ENCODE measurements around the gene SCMH1.
A peak's percentile ranks its signal among the peaks of the same experiment; 100 is the strongest.
"Not testable (repeated sequence)": the region's sequence is repeated elsewhere in the genome, so short reads cannot be mapped to it uniquely, and the experiment has no call there.

SCMH1 gene

DNA sequence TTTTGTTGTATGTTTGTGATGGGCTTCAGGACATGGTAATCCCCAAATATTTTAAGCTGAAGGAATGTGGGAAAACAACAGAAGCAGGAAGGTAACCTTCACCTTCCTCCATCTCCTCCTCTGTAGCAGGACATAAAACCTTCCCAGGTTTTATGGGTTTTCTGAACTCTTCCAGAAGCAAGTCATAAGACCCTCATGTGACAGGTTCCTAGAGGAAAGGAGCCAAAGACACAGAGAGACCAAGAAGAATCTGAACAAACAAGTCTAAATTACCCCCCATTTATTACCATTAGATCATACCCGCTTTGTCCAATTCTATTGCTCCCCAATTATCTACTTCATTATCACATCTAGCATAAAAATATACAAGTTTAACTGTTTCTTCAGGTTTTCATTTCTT, 28.8 kb downstream of the SCMH1 start:
- Mint-ChIP-seq H3K4me3 (no peak overlapping the region), H3K27ac (no peak overlapping the region), H3K36me3 (ENCODE audit: low read depth) (peaks cover 35% of the 10 kb centered on the region), H3K27me3 (no peaks in the 10 kb centered on the region), H3K9me3 (peaks cover 19% of the 10 kb centered on the region), H3K4me1 (peaks cover 5% of the 10 kb centered on the region)
- ATAC-seq (no peak), DNase-seq (no peak)

DNA sequence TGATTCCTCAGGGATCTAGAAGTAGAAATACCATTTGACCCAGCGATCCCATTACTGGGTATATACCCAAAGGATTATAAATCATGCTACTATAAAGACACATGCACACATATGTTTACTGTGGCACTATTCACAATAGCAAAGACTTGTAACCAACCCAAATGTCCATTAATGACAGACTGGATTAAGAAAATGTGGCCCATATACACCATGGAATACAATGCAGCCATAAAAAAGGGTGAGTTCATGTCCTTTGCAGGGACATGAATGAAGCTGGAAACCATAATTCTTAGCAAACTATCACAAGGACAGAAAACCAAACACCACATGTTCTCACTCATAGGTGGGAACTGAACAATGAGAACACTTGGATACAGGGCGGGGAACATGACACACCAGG, 30.5 kb downstream of the SCMH1 start:
- not testable (repeated sequence) for H3K4me1 Mint-ChIP-seq, ATAC-seq, H3K27me3 Mint-ChIP-seq, H3K4me3 Mint-ChIP-seq, DNase-seq, H3K9me3 Mint-ChIP-seq
- Mint-ChIP-seq H3K36me3 (ENCODE audit: low read depth) (peaks cover 26% of the 10 kb centered on the region), H3K27ac (peak overlapping the region; percentile 38)

DNA sequence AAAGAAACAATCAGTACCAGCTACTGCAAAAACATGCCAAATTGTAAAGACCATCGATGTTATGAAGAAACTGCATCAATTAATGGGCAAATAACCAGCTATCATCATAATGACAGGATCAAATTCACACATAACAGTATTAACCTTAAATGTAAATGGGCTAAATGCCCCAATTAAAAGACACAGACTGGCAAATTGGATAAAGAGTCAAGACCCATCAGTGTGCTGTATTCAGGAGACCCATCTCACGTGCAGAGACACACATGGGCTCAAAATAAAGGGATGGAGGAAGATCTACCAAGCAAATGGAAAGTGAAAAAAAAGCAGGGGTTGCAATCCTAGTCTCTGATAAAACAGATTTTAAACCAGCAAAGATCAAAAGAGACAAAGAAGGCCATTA, 35.1 kb downstream of the SCMH1 start:
- Mint-ChIP-seq H3K36me3 (ENCODE audit: low read depth) (peaks cover 43% of the 10 kb centered on the region), H3K9me3 (peaks cover 19% of the 10 kb centered on the region)
- not testable (repeated sequence) for DNase-seq, H3K4me1 Mint-ChIP-seq, H3K27me3 Mint-ChIP-seq, H3K27ac Mint-ChIP-seq, ATAC-seq, H3K4me3 Mint-ChIP-seq

DNA sequence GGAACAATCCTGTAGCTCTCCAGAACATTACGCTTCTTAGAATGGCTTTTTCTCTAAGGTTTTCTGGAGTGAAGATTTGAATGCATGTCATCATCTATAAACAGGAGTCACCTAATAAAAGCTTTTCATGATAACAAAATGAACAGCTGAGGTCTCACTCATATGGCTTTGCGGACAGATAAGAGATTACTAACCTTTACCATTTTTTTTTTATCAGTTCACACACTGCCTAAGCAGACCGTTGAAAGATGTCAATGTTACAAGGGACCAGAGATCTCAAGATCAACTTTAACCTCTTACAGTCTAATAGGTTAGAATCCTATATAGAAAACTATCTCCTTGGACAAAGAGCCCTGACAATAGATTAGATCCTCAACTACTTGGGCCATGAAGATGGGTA, 41.4 kb downstream of the SCMH1 start:
- DNase-seq: no peak
- peaks cover 3% of the 10 kb centered on the region for H3K4me1 Mint-ChIP-seq
- H3K4me3 Mint-ChIP-seq: no peak overlapping the region
- peaks cover 27% of the 10 kb centered on the region for H3K36me3 Mint-ChIP-seq (ENCODE audit: low read depth)
- ATAC-seq: no peak
- no peaks in the 10 kb centered on the region for H3K27me3 Mint-ChIP-seq
- no peak overlapping the region for H3K27ac Mint-ChIP-seq
- peaks cover 18% of the 10 kb centered on the region for H3K9me3 Mint-ChIP-seq

DNA sequence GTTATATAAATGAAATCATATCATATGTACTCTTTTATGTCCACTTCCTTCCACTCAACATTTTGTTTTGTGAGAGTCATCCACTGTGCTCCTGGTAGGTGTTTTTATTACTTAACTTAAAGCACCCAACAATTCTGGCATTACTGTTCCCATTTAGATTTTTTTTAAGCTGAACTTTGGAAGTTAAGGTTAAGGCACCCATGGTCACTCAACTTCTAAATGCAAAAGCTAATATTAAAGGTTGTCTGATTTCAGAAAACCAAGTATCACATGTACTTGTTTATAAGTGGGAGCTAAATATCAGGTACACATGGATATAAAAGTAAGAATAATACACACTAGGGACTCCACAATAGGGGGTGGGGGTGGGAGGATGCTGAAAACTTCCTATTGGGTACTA, 42.7 kb downstream of the SCMH1 start:
- peaks cover 16% of the 10 kb centered on the region for H3K9me3 Mint-ChIP-seq
- no peaks in the 10 kb centered on the region for H3K27me3 Mint-ChIP-seq
- H3K36me3 Mint-ChIP-seq (ENCODE audit: low read depth): peaks cover 23% of the 10 kb centered on the region
- ATAC-seq (no peak), DNase-seq (no peak)
- no peak overlapping the region for H3K27ac Mint-ChIP-seq
- no peak overlapping the region for H3K4me3 Mint-ChIP-seq
- peaks cover 3% of the 10 kb centered on the region for H3K4me1 Mint-ChIP-seq

DNA sequence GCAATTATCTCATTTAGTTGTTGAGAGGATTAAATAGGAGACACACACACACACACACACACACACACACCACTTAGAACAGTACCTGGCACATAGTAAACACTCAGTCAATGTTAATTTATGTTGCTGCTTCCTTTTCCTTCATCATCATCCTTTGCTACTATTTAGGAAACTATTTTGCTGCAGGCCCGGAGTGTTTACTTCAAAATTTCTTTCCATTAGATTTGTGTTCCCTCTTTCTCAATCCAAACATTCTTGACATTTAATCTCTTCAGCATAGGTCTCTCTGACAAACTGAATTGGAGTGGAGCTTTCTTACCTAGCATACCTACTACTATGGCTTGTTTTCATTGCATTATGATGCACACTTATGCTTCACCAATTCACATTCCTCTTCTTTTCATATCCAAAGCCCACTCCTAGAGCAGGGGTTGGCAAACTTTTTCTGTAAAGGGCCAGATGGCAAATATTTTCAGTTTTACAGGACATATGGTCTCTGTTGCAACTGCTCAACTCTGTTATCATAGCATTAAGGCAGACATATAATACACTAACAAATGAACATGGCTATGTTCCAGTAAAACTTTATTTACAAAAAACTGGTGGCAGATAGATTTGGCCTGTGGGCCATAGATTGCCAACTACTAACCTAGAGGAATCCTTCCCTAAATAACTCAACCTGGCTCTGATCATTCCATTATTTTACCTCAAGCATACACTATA, 49.5 kb downstream of the SCMH1 start:
- H3K4me1 Mint-ChIP-seq: peaks cover 3% of the 10 kb centered on the region
- no peak overlapping the region for H3K27ac Mint-ChIP-seq
- no peak overlapping the region for H3K4me3 Mint-ChIP-seq
- H3K9me3 Mint-ChIP-seq: peaks cover 9% of the 10 kb centered on the region
- no peak for ATAC-seq
- no peaks in the 10 kb centered on the region for H3K27me3 Mint-ChIP-seq
- no peak for DNase-seq
- peaks cover 10% of the 10 kb centered on the region for H3K36me3 Mint-ChIP-seq (ENCODE audit: low read depth)

DNA sequence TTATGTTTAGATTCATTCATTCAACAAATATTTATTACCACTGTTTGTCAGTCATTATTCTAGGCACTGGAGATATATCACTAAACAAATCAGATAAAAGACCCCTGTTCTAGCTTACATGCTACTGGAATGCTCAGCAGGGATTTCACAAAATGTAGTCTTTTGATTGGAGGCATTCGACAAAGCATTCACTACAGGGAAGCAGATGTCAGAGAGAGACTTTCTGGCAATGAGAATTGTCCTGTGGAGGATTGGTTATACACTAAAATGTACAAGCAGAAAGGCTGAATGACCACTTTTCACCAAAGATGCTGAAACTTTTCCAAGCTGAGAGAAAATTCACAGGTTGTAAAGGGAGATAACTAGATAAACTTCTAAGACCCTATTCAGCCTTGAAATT, 57.7 kb downstream of the SCMH1 start:
- Mint-ChIP-seq H3K27me3 (no peaks in the 10 kb centered on the region), H3K4me3 (no peak overlapping the region)

DNA sequence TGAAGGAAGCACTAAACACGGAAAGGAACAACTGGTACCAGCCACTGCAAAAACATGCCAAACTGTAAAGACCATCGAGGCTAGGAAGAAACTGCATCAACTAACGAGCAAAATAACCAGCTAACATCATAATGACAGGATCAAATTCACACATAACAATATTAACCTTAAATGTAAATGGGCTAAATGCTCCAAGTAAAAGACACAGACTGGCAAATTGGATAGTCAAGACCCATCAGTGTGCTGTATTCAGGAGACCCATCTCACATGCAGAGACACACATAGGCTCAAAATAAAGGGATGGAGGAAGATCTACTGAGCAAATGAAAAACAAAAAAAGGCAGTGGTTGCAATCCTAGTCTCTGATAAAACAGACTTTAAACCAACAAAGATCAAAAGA, 63.9 kb downstream of the SCMH1 start:
- ATAC-seq, DNase-seq, H3K4me3 Mint-ChIP-seq, H3K27me3 Mint-ChIP-seq, H3K27ac Mint-ChIP-seq, H3K4me1 Mint-ChIP-seq: not testable (repeated sequence)
- Mint-ChIP-seq H3K9me3 (peaks cover 11% of the 10 kb centered on the region), H3K36me3 (ENCODE audit: low read depth) (peaks cover 45% of the 10 kb centered on the region)

More for the DNA sequence above, 57.7 kb downstream of the SCMH1 start:
- peaks cover under 1% of the 10 kb centered on the region for H3K9me3 Mint-ChIP-seq
- H3K36me3 Mint-ChIP-seq (ENCODE audit: low read depth): peaks cover 30% of the 10 kb centered on the region
- ATAC-seq (no peak), DNase-seq (no peak)
- no peaks in the 10 kb centered on the region for H3K4me1 Mint-ChIP-seq
- H3K27ac Mint-ChIP-seq: no peak overlapping the region

DNA sequence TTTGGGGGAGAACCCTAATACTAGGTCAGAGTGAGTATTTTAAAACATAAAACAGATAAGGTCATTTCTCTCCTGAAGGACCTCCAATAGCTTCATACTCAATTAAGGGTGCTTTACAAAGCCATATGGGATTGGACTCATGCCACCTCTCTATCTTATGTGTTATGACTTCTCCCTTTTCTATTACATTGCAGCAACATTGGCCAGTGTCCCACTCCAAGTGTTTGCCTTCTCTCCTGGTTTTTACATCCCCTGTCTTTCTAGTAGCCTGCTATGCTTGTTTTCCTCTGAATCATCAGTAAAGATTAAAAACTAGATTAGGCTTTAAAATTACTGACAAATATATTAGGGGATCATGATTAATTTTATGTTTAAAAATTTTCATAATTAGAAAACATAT, 66.6 kb downstream of the SCMH1 start:
- peaks cover 34% of the 10 kb centered on the region for H3K36me3 Mint-ChIP-seq (ENCODE audit: low read depth)
- no peak for ATAC-seq
- no peak for DNase-seq
- H3K4me3 Mint-ChIP-seq: no peak overlapping the region
- peaks cover 11% of the 10 kb centered on the region for H3K9me3 Mint-ChIP-seq
- peaks cover 20% of the 10 kb centered on the region for H3K4me1 Mint-ChIP-seq
- H3K27me3 Mint-ChIP-seq: no peaks in the 10 kb centered on the region
- H3K27ac Mint-ChIP-seq: no peak overlapping the region

DNA sequence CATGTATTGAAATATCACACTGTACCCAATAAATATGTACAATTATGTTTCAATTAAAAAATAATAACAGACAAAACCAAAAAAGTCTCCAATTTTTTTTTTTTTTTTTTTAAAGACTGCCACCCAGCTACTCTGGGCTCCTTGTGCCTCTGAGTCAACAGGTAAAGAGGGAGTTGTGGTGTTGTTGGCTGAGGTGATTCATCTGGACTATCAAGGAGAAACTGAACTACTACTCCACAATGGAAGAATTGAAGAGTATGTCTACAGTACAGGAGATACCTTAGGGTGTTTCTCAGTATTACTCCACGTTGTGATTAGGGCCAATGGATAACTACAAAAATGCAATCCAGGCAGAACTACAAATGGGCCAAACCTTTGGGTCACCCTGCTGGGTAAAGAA, 67.9 kb downstream of the SCMH1 start:
- peak; percentile 92 for ATAC-seq
- no peak overlapping the region for H3K4me3 Mint-ChIP-seq
- H3K27ac Mint-ChIP-seq: no peak overlapping the region
- H3K27me3 Mint-ChIP-seq: no peaks in the 10 kb centered on the region
- peaks cover 8% of the 10 kb centered on the region for H3K9me3 Mint-ChIP-seq
- H3K4me1 Mint-ChIP-seq: peaks cover 20% of the 10 kb centered on the region
- peaks cover 36% of the 10 kb centered on the region for H3K36me3 Mint-ChIP-seq (ENCODE audit: low read depth)
- no peak for DNase-seq

DNA sequence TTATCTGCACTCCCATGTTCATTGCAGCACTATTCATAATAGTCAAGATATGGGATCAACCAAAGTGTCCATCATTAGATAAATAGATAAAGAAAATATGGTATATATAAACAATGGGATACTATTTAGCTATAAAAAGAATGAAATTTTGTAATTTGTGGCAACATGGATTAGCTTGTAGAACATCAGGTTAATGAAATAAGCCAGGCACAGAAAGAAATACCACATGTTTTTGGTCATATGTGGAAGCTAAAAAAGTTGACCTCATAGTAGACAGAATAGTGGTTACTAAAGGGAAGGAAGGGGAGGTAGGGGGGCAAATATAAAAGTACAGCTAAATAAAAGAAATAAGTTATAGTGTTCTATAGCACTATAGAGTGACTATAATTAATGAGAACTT, 68.5 kb downstream of the SCMH1 start:
- no peak overlapping the region for H3K27ac Mint-ChIP-seq
- peaks cover 20% of the 10 kb centered on the region for H3K4me1 Mint-ChIP-seq
- H3K4me3 Mint-ChIP-seq: no peak overlapping the region
- H3K27me3 Mint-ChIP-seq: no peaks in the 10 kb centered on the region
- no peak for DNase-seq
- H3K9me3 Mint-ChIP-seq: peaks cover 5% of the 10 kb centered on the region
- ATAC-seq: no peak
- peaks cover 38% of the 10 kb centered on the region for H3K36me3 Mint-ChIP-seq (ENCODE audit: low read depth)

DNA sequence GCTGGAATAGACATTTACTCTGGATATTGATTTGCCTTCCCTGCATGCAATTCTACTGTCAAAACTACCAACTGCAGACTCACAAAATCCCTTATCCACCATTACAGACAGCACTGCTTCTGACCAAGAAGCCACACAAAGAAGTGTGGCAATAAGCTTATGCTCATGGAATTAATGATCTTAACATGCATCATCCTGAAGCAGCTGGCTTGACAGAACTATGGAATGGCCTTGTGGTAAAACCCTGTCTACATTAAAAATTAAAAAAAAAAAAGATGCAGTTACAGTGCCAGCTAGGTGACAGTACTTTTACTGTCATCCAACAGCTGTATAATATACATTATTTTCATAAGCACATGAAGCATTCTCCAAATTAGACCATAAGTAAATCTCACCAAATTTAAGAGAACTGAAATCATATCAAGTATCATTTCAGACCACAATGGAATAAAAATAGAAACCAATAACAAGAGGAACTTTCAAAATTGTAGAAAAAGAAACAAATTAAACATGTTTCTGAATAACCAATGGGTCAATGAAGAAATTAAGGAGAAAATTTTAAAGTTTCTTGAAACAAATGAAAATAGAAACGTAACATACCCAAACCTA, 70.7 kb downstream of the SCMH1 start:
- Mint-ChIP-seq H3K4me1 (peaks cover 20% of the 10 kb centered on the region), H3K9me3 (peaks cover 14% of the 10 kb centered on the region), H3K36me3 (ENCODE audit: low read depth) (peaks cover 46% of the 10 kb centered on the region), H3K27ac (no peak overlapping the region), H3K4me3 (no peak overlapping the region), H3K27me3 (no peaks in the 10 kb centered on the region)
- DNase-seq (no peak), ATAC-seq (no peak)

DNA sequence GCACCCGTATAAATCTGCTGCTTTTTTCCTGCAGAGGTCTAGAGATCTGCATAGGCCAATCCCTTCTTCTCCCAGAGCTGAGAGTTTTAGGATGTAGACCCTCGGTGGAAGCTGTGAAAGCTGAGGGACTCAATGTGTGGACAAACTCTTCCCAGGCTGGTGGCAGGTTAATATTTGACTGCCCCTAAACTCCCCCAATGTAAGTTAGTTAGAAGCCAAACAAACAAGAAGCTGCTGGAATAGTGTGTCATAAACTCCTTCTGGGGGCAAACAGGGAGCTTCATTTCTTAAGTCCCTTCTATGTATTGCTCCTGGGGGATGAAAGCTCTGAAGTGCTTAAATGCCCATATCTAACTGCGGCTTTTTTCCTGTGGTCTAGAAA, 72.3 kb downstream of the SCMH1 start:
- H3K4me1 Mint-ChIP-seq: peaks cover 20% of the 10 kb centered on the region
- no peak overlapping the region for H3K4me3 Mint-ChIP-seq
- H3K9me3 Mint-ChIP-seq: peaks cover 14% of the 10 kb centered on the region
- H3K27me3 Mint-ChIP-seq: no peaks in the 10 kb centered on the region
- ATAC-seq (no peak), DNase-seq (no peak)
- H3K36me3 Mint-ChIP-seq (ENCODE audit: low read depth): peaks cover 36% of the 10 kb centered on the region
- no peak overlapping the region for H3K27ac Mint-ChIP-seq

DNA sequence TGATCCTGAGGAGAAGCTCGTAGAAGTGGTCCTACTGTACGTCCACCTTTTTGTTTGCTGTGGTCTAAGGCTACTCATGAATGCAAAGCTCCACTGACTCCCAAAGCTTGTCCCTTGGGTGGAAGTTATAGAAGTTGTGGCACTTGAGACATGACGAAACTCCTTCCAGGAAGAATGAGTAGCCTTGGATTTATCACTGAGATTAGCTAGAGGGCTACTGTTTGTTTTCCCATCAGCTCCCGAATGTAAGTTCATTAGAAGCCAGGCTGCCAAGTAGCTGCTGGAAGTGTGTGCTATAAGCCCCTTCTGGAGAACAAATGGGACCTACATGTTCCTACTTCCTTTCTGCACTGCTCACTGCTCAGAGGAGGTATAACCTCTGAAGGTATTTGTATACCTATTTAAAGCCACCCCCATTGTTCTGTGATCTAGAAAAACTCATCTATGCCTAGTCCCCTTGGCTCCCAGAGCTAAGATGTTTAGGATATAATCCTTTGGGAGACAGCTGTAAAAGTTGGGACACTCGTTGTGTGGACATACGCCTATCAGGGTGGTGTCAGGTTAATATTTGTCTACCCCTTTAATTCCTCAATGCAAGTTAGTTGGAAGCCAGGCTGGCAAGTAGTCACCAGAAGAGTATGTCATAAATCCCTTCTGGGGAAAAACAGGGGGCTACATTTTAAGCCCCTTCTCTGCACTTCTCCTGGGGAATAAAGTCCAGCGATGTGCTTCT, 72.9 kb downstream of the SCMH1 start:
- H3K36me3 Mint-ChIP-seq (ENCODE audit: low read depth): peaks cover 34% of the 10 kb centered on the region

DNA sequence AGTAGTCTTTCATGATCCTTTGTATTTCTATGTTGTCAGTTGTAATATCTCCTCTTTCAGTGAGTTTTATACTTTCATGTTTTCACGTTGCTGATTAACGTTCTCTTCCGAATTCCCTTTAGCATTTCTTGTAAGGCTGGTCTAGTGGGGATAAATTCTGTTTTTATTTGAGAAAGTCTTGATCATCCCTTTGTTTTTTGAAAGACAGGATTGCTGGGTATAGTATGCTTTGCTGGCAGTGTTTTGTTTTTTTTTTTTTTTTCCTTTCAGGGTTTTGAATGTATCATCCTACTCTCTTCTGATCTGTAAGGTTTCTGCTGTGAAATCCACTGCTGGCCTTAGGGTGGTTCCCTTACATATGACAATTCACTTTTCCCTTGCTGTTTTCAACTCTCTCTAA, 74.4 kb downstream of the SCMH1 start:
- H3K9me3 Mint-ChIP-seq: peaks cover 14% of the 10 kb centered on the region
- DNase-seq (no peak), ATAC-seq (no peak)
- peaks cover 30% of the 10 kb centered on the region for H3K36me3 Mint-ChIP-seq (ENCODE audit: low read depth)
- H3K27me3 Mint-ChIP-seq: no peaks in the 10 kb centered on the region
- H3K4me1 Mint-ChIP-seq: peaks cover 11% of the 10 kb centered on the region
- no peak overlapping the region for H3K27ac Mint-ChIP-seq
- no peak overlapping the region for H3K4me3 Mint-ChIP-seq

More for the DNA sequence above, 72.9 kb downstream of the SCMH1 start:
- Mint-ChIP-seq H3K4me3 (no peak overlapping the region), H3K27me3 (no peaks in the 10 kb centered on the region), H3K9me3 (peaks cover 14% of the 10 kb centered on the region), H3K4me1 (peaks cover 18% of the 10 kb centered on the region), H3K27ac (no peak overlapping the region)
- no peak for DNase-seq
- no peak for ATAC-seq

Measured in activated naive CD8-positive, alpha-beta T cell treated with anti-CD3 and anti-CD28 coated beads, Interleukin-2, amount 50 U/mL, for 24 hours (primary cell).